Gastrocnemius medialis (tissue), 4 donors: Measurements from ENCODE around the gene ARHGEF19. TPM values are rescaled to one million over a fixed set of nuclear protein-coding genes. Genes with fewer than 3 reads are reported as not detected.
"Not testable (repeated sequence)": the region's sequence is repeated elsewhere in the genome, so short reads cannot be mapped to it uniquely, and the experiment has no call there.

Source experiments
- ATAC-seq, 2 donors: fragments of 150-250 bp; one replicate each; pipeline ENCODE4 v1.9.1; 2016
- DNase-seq, 2 donors: peaks; one replicate each; pipeline ENCODE4 v3.0.0-alpha.2; 2019
- H3K27ac ChIP-seq, 4 donors: fragments of 200-600 bp; sonication (generic); 1 replicate in 1 of 4; 2 replicates in 3 of 4; pipeline ENCODE4 v1.5.1; 2016 to 2018; ENCODE audit warnings: mild to moderate bottlenecking in 2 of 4, moderate library complexity in 1 of 4
- H3K27me3 ChIP-seq, 3 donors: fragments of 200-600 bp; sonication (generic) in 2 of 3; 1 replicate in 1 of 3; 2 replicates in 2 of 3; pipeline versions ENCODE4 v1.5.1 to v1.6.0; 2016 to 2019; ENCODE audit warnings: mild to moderate bottlenecking in 1 of 3, moderate library complexity in 1 of 3
- H3K36me3 ChIP-seq, 2 donors: fragments of 200-600 bp; sonication (generic) in 1 of 2; one replicate each; pipeline ENCODE4 v1.5.1; 2017 to 2018
- H3K4me1 ChIP-seq, 2 donors: fragments of 200-600 bp; sonication (generic) in 1 of 2; one replicate each; pipeline ENCODE4 v1.5.1; 2016 to 2017; ENCODE audit warnings: mild to moderate bottlenecking in 2 of 2
- H3K4me3 ChIP-seq, 4 donors: fragments of 200-600 bp; sonication (generic) in 3 of 4; 1 replicate in 1 of 4; 2 replicates in 3 of 4; pipeline ENCODE4 v1.5.1; 2016 to 2019; ENCODE audit warnings: mild to moderate bottlenecking in 2 of 4
- H3K9me3 ChIP-seq, 3 donors: fragments of 200-600 bp; sonication (generic) in 2 of 3; 1 replicate in 1 of 3; 2 replicates in 2 of 3; pipeline ENCODE4 v1.5.1; 2016 to 2019
- POLR2A ChIP-seq, 2 donors: fragments of 450-650 bp; IDR thresholded peaks; one replicate each; pipeline ENCODE4 v1.6.1; 2017; ENCODE audit warnings: antibody characterized with exemption in 2 of 2, mild to moderate bottlenecking in 2 of 2, moderate library complexity in 2 of 2
- in situ Hi-C, 4 donors: fragments of 200-750 bp; cut with MboI; loops; one replicate each; pipeline versions ENCODE4 v1.15.0 to v1.8.0; 2017; ENCODE audit warnings: low sequenced_read_pairs in 4 of 4
- intact Hi-C: fragments of 100-400 bp; cut with DNase I; formaldehyde crosslinking; loops from one replicate; pipeline ENCODE4 v1.15.1; 2023; ENCODE audit warnings: low total_unique reads
- total RNA-seq, 4 donors: library from RNA; depleted of rRNA; stranded (reverse); fragments of >200 nt; gene quantifications; one replicate each; pipeline versions ENCODE4 v1.1.0 to v1.2.3, GENCODE V29; 2016
- TF ChIP-seq, protein P1 (sequence below), 5 experiments: fragments of 450-650 bp in 3 of 5; fragments of 200-600 bp in 2 of 5; sonication (generic) in 2 of 5; IDR thresholded peaks in 4 of 5; conservative IDR thresholded peaks in 1 of 5; 1 replicate in 4 of 5; 2 replicates in 1 of 5; pipeline ENCODE4 v1.5.1; 2016 to 2019; ENCODE audit warnings: antibody characterized with exemption in 5 of 5, mild to moderate bottlenecking in 3 of 5, moderate library complexity in 3 of 5

The ARHGEF19 gene
- total RNA-seq, 4 donors from 2014 or later, result 0.68 to 3.0 (median 2.3) TPM

DNA sequence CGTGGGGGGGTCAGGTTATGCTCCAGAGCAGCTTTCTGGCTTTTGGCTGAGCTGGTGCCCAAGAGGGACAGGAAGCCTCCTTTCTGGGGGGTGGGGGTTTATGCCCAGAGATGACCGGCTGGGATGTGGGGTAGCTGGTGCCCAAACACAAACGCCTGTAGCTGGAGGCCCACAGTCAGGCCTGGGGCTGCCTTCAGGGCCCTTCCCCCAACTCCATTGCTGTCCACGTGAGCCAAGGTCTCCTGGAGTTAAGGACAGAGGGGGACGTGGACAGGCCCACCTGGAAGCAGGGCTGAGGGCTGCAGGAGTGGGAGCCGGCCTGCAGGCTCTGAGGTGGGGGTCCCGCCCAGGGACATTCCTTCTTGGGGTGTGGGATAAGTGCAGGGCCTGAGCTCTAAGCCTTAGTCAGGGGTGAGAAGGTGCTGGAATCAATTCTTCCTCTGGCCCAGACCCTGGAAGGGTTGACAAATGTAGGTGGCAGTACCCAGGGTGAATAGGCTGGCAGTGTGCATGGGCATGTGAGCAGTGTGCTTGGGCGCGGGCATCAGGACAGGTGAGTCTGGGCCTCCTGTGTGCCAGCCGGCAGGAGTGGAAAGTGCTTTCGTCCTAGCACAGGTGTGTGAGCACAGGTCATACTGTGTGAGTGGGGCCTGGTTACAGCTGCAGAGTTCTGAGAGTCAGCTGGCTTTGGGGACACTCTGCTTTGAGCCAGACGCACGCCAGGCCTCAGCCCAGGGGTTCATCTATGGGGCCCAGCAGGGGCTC lies 17.7 kb upstream of the ARHGEF19 start:
- Histone ChIP-seq H3K9me3 (no peaks in the 10 kb centered on the region), H3K36me3 (peaks cover 0 to 4% of the 10 kb centered on the region in 2 donors), H3K4me3 (no peak overlapping the region), H3K27ac (no peak overlapping the region), H3K27me3 (peaks cover 17 to 29% (median 24%) of the 10 kb centered on the region in 3 donors), H3K4me1 (peaks cover 0 to 8% of the 10 kb centered on the region in 2 donors)
- in situ Hi-C loops, result loop anchor here in 2 of 4 donors (10.0 to 25.0 kb wide), 2 partner anchors 125 to 132 kb away; partner anchors contain the start of genes FBXO42 (in 2 of the 2) and SZRD1 (in 1 of the 2)
- DNase-seq, result no peak
- ATAC-seq, result no peak
- intact Hi-C loops, result loop anchor here (1.0 kb wide), 1 partner anchor 13 kb away; no protein-coding TSS in a partner anchor
- TF ChIP-seq, protein P1, sequence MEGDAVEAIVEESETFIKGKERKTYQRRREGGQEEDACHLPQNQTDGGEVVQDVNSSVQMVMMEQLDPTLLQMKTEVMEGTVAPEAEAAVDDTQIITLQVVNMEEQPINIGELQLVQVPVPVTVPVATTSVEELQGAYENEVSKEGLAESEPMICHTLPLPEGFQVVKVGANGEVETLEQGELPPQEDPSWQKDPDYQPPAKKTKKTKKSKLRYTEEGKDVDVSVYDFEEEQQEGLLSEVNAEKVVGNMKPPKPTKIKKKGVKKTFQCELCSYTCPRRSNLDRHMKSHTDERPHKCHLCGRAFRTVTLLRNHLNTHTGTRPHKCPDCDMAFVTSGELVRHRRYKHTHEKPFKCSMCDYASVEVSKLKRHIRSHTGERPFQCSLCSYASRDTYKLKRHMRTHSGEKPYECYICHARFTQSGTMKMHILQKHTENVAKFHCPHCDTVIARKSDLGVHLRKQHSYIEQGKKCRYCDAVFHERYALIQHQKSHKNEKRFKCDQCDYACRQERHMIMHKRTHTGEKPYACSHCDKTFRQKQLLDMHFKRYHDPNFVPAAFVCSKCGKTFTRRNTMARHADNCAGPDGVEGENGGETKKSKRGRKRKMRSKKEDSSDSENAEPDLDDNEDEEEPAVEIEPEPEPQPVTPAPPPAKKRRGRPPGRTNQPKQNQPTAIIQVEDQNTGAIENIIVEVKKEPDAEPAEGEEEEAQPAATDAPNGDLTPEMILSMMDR (IDR thresholded peaks at IDR 0.05 in 4 of 5, conservative IDR thresholded peaks at IDR 0.05 in 1 of 5), result no peak
- no peak for TF ChIP-seq POLR2A (IDR thresholded peaks at IDR 0.05)

DNA sequence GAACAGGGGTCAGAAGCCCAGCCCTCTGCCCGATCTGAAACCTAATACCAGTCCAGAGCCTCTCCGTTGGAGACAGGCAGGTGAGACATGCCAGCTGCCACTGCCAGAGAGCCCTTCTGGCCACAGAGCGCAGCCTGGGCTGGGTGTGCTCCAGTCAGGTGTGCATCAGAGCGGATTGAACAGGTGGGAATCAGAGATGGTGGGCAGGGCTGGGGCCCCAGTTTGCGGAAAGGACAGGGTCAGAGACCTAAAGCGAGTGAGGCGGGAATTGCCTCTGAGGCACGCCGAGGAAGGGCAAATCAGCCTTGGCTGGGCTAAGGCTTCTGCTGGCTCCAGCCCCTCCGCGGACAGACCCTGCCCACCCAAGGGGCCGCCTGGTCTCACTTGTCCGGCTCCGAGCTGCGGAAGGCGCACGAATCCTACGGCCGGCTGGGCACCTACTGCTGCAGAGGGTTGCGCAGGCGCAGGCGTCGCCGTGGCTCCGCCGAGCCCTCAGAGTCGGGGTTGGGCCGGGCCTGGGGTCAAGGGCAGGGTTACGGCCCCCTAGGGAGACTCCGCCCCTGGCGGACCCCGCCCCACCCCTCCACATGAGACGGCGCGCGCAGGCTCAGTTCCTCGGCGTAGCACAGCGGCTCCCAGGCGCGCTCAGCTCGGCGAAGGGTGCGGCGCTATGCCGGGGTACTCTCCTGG lies 14.2 kb upstream of the ARHGEF19 start:
- TF ChIP-seq, protein P1 (IDR thresholded peaks at IDR 0.05 in 4 of 5, conservative IDR thresholded peaks at IDR 0.05 in 1 of 5), result no peak
- TF ChIP-seq POLR2A (IDR thresholded peaks at IDR 0.05), result no peak
- Histone ChIP-seq H3K27me3 (peaks cover 17 to 29% (median 24%) of the 10 kb centered on the region in 3 donors), H3K36me3 (no peaks in the 10 kb centered on the region), H3K4me1 (peaks cover 0 to 8% of the 10 kb centered on the region in 2 donors), H3K27ac (no peak overlapping the region), H3K9me3 (no peaks in the 10 kb centered on the region), H3K4me3 (peak overlapping the region; percentile 27 to 31 (median 30))
- ATAC-seq, result peak in 1 of 2 donors; percentile 15
- in situ Hi-C loops, result loop anchor here in 1 of 4 donors (25.0 kb wide), 1 partner anchor 136 kb away; the partner anchor contains the start of genes FBXO42 and SZRD1
- intact Hi-C loops, result no loop called here
- no peak for DNase-seq

DNA sequence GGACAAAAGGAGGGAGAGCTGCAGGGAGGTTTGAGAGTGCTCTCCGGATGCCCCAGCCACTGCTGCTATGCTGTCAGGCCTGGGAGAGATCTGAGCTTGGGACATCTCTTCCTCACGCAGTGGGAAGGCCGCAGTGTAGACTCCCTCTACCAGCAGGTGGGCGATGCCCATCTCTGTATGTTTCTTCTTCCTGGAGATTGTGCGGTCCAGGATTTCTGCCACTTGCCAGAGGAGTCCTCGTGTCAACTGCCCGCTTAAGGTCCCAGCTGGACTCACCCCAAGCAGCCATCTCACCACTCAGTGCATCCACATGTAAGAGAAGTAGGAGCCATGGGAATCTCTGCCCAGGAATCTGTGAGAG lies 13.7 kb upstream of the ARHGEF19 start:
- intact Hi-C loops (no loop called here), in situ Hi-C loops (loop anchor here in 1 of 4 donors (25.0 kb wide), 1 partner anchor 136 kb away; the partner anchor contains the start of genes FBXO42 and SZRD1)
- Histone ChIP-seq H3K27ac (no peak overlapping the region), H3K27me3 (peaks cover 17 to 29% (median 24%) of the 10 kb centered on the region in 3 donors), H3K4me1 (peaks cover 0 to 8% of the 10 kb centered on the region in 2 donors), H3K4me3 (no peak overlapping the region), H3K9me3 (no peaks in the 10 kb centered on the region), H3K36me3 (no peaks in the 10 kb centered on the region)
- DNase-seq, result no peak
- no peak for TF ChIP-seq POLR2A (IDR thresholded peaks at IDR 0.05)
- TF ChIP-seq, protein P1 (IDR thresholded peaks at IDR 0.05 in 4 of 5, conservative IDR thresholded peaks at IDR 0.05 in 1 of 5), result no peak
- ATAC-seq, result no peak

- intact Hi-C loops (no loop called here), in situ Hi-C loops (no loop called here)
- Histone ChIP-seq H3K9me3 (no peaks in the 10 kb centered on the region), H3K4me3 (no peak overlapping the region), H3K27me3 (peaks cover 17 to 29% (median 24%) of the 10 kb centered on the region in 3 donors), H3K27ac (no peak overlapping the region), H3K4me1 (peaks cover 0 to 8% of the 10 kb centered on the region in 2 donors), H3K36me3 (no peaks in the 10 kb centered on the region)
- DNase-seq, result no peak
- TF ChIP-seq POLR2A (IDR thresholded peaks at IDR 0.05), result no peak
- TF ChIP-seq, protein P1 (IDR thresholded peaks at IDR 0.05 in 4 of 5, conservative IDR thresholded peaks at IDR 0.05 in 1 of 5), result no peak
- no peak for ATAC-seq
Observed at GRCh38 chr1:16224472-16224871, 12.0 kb upstream of the ARHGEF19 start.

GRCh38 chr1:16222716-16223115 lies 10.3 kb upstream of the ARHGEF19 start:
- intact Hi-C loops, H3K9me3 ChIP-seq, in situ Hi-C loops: not testable (repeated sequence)

More at GRCh38 chr1:16222716-16223115, 10.3 kb upstream of the ARHGEF19 start:
- ATAC-seq, DNase-seq, H3K4me1 ChIP-seq, H3K4me3 ChIP-seq, H3K36me3 ChIP-seq, H3K27ac ChIP-seq: not testable (repeated sequence)
- peaks cover 14 to 18% (median 15%) of the 10 kb centered on the region in 3 donors for H3K27me3 ChIP-seq
